UCSD-AML1 (cell line): ENCODE measurements around the gene ADRM1.

Source experiments
- DNase-seq: peaks from one replicate; lab custom pipeline; 2025; ENCODE audit not compliant: unreplicated experiment; lab: John Stamatoyannopoulos, UW

The ADRM1 gene

GRCh38 chr20:62323146-62323979, 20.6 kb downstream of the ADRM1 start:
- no peak for DNase-seq

GRCh38 chr20:62323980-62324906, 21.4 kb downstream of the ADRM1 start:
- DNase-seq = no peak

- DNase-seq = no peak
Measured at GRCh38 chr20:62325172-62325905, 22.5 kb downstream of the ADRM1 start.

- no peak for DNase-seq
Measured at GRCh38 chr20:62326559-62326958, 23.8 kb downstream of the ADRM1 start.

DNA sequence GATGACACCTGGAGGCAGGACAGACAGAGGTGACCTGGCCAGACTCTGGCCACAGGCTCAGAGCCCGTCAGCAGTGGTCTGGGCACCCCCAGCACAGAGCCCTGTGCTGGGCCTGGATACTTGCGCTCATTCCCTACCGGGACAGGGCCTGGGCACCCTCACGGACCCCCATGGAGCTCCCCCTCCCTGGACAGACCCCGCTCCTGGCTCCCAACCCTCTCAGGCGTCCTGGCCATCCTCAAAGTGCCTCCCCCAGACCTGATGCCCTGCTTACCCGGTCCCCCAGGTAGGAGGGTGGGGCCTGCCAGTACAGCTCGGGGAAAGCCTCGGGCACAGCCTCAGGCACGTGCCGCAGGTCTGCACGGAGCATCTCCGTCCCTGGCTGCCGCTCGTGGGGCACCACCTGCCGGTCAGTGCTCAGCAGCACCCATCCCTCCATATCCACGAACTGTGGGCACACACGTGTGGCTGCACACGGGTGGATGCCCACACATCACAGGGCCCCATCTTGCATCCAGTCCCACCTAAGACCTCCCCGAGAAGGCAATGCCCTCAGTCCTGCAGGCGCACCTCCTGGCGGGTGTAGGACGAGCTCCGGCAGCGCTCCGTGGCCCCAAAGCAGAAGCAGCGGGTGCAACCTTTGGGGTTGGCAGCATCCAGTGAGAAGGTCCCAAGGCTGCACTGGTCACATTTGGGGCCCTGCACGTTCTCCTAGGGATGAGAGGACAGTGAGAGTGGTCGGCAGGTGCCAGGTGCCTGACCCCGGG, 24.3 kb downstream of the ADRM1 start:
- no peak for DNase-seq

GRCh38 chr20:62327726-62328495, 25.1 kb downstream of the ADRM1 start:
- no peak for DNase-seq

DNA sequence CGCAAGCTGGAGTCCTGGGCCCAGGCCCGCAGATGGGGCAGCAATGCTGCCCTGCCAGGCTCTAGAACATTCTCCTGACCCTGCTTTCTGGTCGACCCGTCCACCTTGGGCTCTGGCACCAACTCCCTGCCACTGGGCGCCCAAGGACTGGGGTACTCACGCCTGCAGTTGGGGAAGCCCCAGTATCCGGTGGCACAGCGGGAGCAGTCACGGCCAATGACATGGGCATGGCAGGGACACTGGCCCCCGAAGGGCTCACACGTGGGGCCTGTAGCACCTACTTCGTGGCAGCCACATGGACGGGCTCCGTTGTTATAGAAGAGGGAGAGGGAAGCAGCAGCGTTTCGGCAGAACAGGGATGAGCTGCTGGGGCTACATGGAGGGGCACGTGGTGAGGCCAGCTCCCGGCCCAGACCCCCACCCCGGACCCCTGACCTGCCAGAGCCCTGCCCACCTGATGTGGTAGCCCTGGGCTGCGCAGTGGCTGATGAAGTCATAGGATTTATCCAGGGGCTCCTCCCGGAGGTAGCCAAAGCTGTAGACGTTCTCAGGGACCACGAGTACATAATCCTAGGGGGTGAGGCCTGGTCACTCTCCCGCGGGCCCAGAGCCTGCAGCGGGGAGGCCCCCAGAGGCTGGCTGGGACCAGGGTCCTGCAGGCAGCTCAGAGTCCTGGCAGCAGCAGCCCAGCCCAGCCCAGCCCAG, 26.0 kb downstream of the ADRM1 start:
- DNase-seq = no peak

GRCh38 chr20:62329389-62330377, 26.9 kb downstream of the ADRM1 start:
- DNase-seq = no peak

- DNase-seq = no peak
Measured at GRCh38 chr20:62330576-62331317, 27.9 kb downstream of the ADRM1 start.

DNA sequence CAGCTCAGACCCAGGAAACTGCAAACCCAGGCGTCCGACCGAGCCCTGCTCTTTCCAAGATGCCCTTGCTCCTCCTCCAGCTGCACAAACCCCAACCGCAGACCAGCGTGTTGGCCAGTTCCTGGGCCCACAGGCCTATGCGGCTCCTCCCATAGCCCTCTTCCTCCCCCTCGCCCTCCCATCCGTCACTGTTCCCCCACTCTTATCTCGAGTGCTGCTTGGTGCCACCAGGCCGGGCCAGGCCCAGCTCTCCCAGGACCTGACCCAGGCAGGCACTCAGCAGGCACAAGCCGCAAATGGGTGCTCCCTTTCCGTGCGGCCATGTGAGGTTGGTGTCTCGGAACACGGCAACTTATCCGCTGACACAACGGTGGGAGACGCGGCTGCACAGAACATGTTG, 28.6 kb downstream of the ADRM1 start:
- DNase-seq = no peak

DNA sequence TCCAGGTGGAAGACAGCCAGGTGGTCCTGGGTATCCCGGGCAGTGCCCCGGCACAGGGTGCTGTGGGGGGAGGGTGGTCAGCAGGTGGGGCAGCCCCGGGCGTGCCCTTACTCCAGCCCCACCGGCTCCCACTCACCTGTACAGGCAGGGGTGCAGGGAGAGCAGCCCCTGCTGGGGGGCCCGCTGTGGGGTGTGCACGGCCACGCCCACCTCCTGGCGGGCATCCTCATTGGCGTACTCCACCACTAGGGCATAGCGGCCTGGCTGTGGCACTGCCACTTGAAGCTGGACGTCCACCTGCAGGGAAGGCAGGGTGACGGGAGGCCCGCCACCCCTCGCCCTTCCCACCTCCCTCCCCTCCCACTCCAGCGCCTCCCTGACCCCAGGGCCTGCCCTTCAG, 29.6 kb downstream of the ADRM1 start:
- DNase-seq = no peak

DNA sequence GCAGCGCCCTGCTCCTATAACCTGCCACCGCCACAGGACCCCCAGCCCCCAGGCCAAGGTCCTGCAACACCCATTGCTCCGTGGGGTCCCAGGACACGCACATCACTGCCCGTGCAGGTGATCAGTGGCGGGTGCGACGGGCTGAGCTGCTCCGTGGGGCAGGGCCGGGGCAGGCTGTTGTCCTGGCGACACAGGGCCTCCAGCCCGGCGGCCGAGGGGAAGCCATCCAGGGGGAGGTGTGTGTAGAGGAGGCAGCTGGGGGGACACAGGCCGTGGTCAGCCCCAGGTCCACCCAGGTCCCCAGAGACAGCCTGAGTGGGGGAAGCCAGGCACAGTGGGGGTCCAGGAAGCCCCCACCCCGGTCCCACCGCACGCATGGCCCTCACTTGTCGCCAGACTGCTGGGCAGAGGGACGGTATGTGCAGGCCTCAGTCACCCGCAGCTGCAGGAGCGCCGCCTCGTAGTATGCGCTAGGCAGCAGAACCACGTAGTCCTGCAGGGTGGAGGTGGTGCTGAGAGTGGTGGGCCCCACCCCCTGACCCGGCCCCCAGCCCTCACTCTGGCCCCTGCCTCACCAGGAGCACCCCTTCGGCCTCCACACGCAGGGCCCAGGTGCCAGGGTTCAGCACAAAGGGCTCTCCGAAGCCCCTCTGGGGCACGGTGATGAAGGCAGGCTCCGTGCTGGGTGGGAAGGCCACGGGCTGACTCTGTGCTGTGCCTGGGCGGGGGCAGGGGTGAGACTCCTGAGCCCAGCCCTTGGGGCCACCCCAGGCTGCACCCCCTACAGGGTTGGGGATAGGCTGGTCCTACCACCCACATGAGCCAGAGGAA, 30.4 kb downstream of the ADRM1 start:
- no peak for DNase-seq

DNA sequence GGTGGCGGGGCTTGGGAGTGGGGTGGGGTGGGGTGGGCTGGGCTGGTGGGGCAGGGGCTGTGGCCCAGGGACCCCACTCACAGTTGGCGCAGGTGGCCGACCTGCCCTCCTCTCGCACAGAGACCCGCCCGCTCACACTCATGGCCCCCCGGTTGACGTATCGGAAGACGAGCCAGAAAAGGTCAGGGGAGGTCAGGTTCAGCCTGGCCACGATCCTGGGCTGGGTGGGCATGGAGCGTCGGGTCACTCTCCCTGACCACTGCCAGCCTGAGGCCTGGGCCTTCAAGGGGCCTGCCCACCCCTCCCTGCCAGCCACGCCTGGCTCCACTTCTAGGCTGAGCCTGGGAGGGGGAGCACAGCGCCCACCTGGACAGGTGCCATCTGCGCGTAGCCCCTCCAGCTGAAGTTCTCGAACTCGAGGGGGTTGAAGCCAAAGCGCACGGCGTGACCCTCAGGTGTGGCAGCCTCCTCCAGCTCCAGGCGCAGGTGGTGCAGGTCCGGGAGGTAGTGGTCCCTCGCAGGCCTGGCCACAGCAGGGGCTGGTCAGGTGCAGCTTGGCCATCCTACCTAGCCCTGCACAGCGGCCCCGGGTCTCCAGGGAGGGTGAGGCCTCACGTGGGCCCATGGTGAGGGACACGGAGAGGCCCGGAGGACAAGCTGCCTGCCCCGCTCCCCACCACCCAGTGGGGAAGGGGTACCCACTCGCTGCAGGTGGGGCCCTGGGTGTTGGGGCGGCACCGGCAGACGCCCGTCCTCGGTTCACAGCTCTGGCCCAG, 31.2 kb downstream of the ADRM1 start:
- no peak for DNase-seq

DNA sequence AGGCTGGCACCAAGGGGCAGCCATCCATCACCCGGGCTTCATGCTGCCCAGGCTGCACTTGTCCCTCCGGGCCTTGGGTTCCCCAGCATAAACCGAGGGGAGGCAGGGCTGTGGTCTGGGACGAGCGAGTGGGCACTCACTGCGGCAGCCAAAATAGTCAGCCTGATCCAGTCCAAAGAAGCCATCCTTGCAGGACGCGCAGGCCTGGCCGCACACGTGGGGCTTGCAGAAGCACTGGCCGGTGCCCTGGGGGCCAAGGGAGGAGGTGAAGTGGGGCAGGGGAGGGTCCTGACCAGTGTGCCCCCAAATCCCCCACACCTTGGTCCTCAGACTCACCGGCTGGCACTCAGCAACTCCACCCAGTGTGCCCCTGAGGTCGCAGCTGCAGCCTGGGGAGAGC, 32.1 kb downstream of the ADRM1 start:
- DNase-seq = no peak

DNA sequence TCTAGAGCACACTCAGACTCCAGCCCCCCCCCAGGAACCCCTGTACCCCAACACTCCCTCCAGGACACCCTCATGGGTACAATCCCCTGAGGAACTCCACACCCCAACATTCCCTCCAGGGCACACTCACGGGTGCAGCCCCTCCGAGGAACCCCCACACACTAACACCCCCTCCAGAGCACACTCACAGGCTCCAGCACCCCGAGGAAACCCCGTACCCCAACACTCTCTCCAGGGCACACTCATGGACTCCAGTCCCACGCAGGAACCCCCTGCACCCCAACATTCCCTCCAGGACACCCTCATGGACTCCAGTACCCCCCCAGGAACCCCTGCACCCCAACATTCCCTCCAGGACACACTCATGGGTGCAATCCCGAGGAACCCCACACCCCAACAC, 32.7 kb downstream of the ADRM1 start:
- no peak for DNase-seq

- no peak for DNase-seq
Measured at GRCh38 chr20:62336329-62336728, 33.5 kb downstream of the ADRM1 start.
